Heart left ventricle (tissue), 13 donors: ENCODE results near the gene DCDC2.

Source experiments
- CTCF ChIP-seq, 12 donors: fragments of 200-600 bp; sonication (generic) in 4 of 12; IDR thresholded peaks; one replicate each; pipeline versions ENCODE4 v1.5.0 to v1.8.0; 2018 to 2022; ENCODE audit warnings: antibody characterized with exemption in 12 of 12, mild to moderate bottlenecking in 5 of 12
- POLR2A ChIP-seq, 2 donors: fragments of 450-650 bp; IDR thresholded peaks; one replicate each; pipeline ENCODE4 v1.6.1; 2017; ENCODE audit warnings: antibody characterized with exemption in 2 of 2, mild to moderate bottlenecking in 2 of 2, moderate library complexity in 2 of 2
- donor health status: ischemic (EF 13 %, LVEDD 7.1; RV severe dilation, severe dysfunction).
- donor health status: DM: no; HTN: yes; CAD: no.
- donor health status: DM: no; HTN: no; CAD: no.
- donor health status: ischemic (EF 25% LVEDD 6.9; RV normal size, moderate dysfunction).
- donor health status: ischemic (EF 25% LVEDD 5.7; RV mildly dilated, moderate dysfunction).
- donor health status: ischemic (EF 35%, LVEDD 5.7; RV mildly dilated, moderate dysfunction).
- donor health status: nonischemic (EF 11% LVEDD 7.7; RV severe dilation, severe dysfunction).
- donor health status: DM: yes; HTN: yes; CAD: no.
- donor health status: PGD.
- donor health status: ischemic (EF 29% LVEDD 5.4; RV normal size, mild dysfunction).
- donor health status: nonischemic (EF 23%, LVEDD 6.1; RV moderate dilation, normal function).

- TF ChIP-seq CTCF (IDR thresholded peaks at IDR 0.05) (no peak), POLR2A (IDR thresholded peaks at IDR 0.05) (no peak)
These were observed 461 bp upstream of the DCDC2 start for GRCh38 chr6:24358219-24358821.
